Nephron (organoid): Measurements from ENCODE around the gene SLCO3A1.

ENCODE experiments used
- H3K27ac Mint-ChIP-seq, 3 experiments: 2 replicates each; pipeline ENCODE4 v1.8.0; 2020; ENCODE audit warnings: mixed read lengths in 3 of 3, mild to moderate bottlenecking in 2 of 3, moderate library complexity in 1 of 3
- H3K27me3 Mint-ChIP-seq: 2 replicates; pipeline ENCODE4 v1.8.0; 2021; ENCODE audit warnings: low read depth, mild to moderate bottlenecking, moderate library complexity, mixed read lengths
- H3K36me3 Mint-ChIP-seq: 2 replicates; pipeline ENCODE4 v1.8.0; 2020; ENCODE audit warnings: low read depth, mixed read lengths
- H3K4me1 Mint-ChIP-seq: 2 replicates; pipeline ENCODE4 v1.8.0; 2020; ENCODE audit warnings: mixed read lengths
- H3K4me3 Mint-ChIP-seq, 3 experiments: 2 replicates each; pipeline ENCODE4 v1.8.0; 2020; ENCODE audit warnings: mild to moderate bottlenecking in 3 of 3, mixed read lengths in 3 of 3, moderate library complexity in 2 of 3
- H3K9me3 Mint-ChIP-seq: 2 replicates; pipeline ENCODE4 v1.8.0; 2020; ENCODE audit warnings: mixed read lengths
- TF ChIP-seq, protein P1 (sequence below), 3 experiments: fragments of 200-600 bp; sonication (generic); IDR thresholded peaks; one replicate each; pipeline ENCODE4 v1.5.0; 2021; ENCODE audit warnings: antibody characterized with exemption in 3 of 3; ENCODE audit not compliant: unreplicated experiment in 3 of 3

The SLCO3A1 gene

DNA sequence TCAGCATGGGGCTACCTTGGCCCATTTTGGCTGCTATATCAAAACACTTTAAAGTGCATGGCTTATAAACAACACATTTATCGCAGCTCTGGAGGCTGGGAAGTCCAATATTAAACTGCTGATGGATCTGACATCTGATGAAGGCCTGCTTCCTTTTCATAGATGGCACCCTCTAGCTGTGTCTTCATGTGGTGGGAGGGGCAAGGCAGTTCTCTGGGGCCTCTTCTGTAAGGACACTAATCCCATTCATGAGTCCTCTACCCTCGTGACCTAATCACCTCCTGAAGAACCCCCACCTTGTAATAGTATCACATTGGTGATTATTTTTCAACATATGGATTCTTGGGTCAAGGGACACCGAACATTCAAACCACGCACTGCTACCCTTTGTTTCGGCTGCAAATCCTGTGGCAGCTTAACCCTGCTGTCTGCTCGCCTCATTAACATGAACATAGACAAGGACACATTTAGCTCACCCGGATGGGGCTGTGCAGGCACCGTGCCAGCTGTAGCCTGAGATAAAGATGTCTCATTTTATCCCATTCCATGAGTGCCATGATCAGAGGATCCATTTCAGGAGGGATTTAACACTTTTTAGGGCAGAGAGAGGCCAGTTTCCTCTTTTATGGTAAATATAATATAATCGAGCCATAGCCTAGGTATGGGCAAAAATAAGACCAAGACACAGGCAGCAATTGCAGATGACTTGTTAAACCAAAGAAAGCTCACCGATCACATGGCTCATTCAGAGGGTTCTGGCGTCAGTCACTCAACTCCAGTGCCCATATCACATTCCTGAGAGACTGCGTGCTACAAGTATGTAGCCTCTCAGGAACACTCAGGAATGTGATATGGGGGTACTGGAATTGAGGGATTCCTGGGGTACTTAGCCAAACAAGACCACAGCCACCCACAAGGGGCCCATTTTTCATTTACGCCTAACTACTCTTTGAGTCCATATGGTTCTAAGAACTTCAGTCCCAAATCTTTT, 289.0 kb downstream of the SLCO3A1 start:
- Mint-ChIP-seq H3K4me3 (no peak overlapping the region), H3K4me1 (peaks cover 12% of the 10 kb centered on the region), H3K27ac (no peak overlapping the region), H3K27me3 (peaks cover 6% of the 10 kb centered on the region), H3K9me3 (peaks cover 3% of the 10 kb centered on the region), H3K36me3 (no peaks in the 10 kb centered on the region)
- TF ChIP-seq, protein P1, sequence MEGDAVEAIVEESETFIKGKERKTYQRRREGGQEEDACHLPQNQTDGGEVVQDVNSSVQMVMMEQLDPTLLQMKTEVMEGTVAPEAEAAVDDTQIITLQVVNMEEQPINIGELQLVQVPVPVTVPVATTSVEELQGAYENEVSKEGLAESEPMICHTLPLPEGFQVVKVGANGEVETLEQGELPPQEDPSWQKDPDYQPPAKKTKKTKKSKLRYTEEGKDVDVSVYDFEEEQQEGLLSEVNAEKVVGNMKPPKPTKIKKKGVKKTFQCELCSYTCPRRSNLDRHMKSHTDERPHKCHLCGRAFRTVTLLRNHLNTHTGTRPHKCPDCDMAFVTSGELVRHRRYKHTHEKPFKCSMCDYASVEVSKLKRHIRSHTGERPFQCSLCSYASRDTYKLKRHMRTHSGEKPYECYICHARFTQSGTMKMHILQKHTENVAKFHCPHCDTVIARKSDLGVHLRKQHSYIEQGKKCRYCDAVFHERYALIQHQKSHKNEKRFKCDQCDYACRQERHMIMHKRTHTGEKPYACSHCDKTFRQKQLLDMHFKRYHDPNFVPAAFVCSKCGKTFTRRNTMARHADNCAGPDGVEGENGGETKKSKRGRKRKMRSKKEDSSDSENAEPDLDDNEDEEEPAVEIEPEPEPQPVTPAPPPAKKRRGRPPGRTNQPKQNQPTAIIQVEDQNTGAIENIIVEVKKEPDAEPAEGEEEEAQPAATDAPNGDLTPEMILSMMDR (IDR thresholded peaks at IDR 0.05; ENCODE audit: unreplicated experiment in 3 of 3), result no peak

DNA sequence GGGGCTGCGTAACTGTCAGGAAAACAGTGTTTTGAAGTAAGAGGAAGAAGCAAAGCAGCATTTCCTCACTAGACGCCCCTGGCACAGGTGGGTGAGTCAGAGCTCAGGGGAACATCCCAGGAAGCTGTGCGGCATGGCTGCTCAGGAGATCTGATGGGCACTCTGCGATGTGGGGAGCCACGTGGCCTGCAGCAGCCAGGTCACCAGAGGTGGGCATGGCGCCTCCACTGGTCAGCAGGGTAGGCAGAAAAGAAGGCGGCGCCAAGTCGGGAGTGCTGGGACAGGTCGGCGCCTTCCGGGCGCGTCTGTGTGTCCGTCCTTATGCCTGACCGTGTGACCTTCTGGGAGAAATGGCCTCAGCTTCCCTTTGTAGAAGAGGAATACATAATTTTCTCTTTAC, 290.3 kb downstream of the SLCO3A1 start:
- Mint-ChIP-seq H3K4me3 (no peak overlapping the region), H3K27me3 (peaks cover 6% of the 10 kb centered on the region), H3K36me3 (no peaks in the 10 kb centered on the region), H3K27ac (no peak overlapping the region), H3K4me1 (peaks cover 12% of the 10 kb centered on the region), H3K9me3 (peaks cover 3% of the 10 kb centered on the region)
- TF ChIP-seq, protein P1 (IDR thresholded peaks at IDR 0.05; ENCODE audit: unreplicated experiment in 3 of 3), result no peak

DNA sequence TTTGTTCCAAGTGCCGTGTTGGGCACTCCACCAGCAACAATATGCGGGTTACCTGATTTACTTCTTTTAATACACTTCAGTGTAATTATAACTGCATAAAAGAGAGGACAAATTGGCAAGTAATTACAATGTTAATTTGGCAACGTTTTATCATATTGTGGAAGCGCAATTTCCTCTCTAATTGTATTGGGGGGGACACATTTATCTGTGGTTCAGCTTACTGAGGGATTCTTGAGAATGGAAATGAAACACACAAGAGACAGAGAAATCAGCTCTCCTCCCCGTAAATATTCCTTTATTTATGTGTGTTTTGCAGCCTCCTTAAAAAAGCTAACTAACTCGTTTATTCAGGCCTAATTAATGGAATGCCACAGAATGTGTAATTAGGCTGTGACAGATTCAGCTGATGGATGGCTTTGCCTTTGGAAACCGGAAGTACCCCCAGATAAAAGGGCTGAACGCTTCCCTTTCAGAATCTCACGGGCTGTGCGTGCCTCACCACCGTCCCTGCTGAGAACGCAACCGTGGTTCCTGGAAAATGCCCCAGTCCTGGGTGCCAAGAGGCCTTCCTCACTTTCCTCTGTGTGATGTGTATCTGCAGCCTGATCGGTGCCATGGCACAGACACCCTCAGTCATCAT, 293.1 kb downstream of the SLCO3A1 start:
- Mint-ChIP-seq H3K36me3 (no peaks in the 10 kb centered on the region), H3K27me3 (peaks cover 6% of the 10 kb centered on the region), H3K27ac (no peak overlapping the region), H3K4me1 (peaks cover 17% of the 10 kb centered on the region), H3K9me3 (no peaks in the 10 kb centered on the region), H3K4me3 (no peak overlapping the region)
- TF ChIP-seq, protein P1 (IDR thresholded peaks at IDR 0.05; ENCODE audit: unreplicated experiment in 3 of 3), result no peak

DNA sequence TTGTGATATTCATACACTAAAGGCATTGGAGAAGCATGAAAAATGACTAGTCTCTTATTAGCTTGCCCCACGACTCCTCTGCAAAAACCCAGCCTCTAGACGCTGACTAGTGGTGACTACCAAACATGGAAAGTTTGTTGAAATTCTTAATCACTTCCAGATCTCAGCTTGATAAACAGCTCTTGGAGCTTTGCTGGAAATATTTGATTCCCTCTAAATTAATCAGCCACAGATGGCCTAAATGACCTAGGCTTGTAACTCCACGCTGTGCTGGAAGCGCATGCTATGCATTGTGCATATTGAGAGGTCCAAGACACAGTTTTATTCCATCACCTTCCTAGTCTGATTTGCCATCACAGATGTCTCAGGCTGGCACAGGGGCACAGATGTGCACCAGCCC, 295.5 kb downstream of the SLCO3A1 start:
- no peaks in the 10 kb centered on the region for H3K36me3 Mint-ChIP-seq
- H3K4me3 Mint-ChIP-seq, result no peak overlapping the region
- TF ChIP-seq, protein P1 (IDR thresholded peaks at IDR 0.05; ENCODE audit: unreplicated experiment in 3 of 3), result no peak
- H3K4me1 Mint-ChIP-seq, result peaks cover 12% of the 10 kb centered on the region
- H3K9me3 Mint-ChIP-seq, result no peaks in the 10 kb centered on the region
- H3K27me3 Mint-ChIP-seq, result peaks cover 6% of the 10 kb centered on the region
- no peak overlapping the region for H3K27ac Mint-ChIP-seq

DNA sequence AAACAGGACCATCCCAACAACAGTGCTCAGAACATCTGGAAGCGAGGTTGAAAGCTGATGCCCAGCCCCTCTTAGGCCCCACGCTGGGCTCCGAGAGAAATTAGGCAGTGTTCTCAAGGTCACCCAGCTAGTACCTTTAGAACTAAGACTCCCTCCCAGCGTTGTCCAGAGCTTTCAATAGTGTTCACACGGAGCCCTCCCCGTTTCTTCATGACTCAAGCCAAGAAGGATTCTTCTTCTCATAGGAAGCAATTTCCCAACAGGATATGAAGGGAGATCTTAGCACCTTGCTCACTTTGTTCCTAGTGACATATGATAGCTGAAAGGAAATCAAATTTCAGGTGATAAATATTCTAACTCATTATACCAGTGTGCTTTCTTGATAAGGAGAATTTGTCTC, 296.0 kb downstream of the SLCO3A1 start:
- no peaks in the 10 kb centered on the region for H3K9me3 Mint-ChIP-seq
- no peak overlapping the region for H3K27ac Mint-ChIP-seq
- no peaks in the 10 kb centered on the region for H3K36me3 Mint-ChIP-seq
- peaks cover 6% of the 10 kb centered on the region for H3K27me3 Mint-ChIP-seq
- H3K4me3 Mint-ChIP-seq, result no peak overlapping the region
- H3K4me1 Mint-ChIP-seq, result peaks cover 12% of the 10 kb centered on the region
- TF ChIP-seq, protein P1 (IDR thresholded peaks at IDR 0.05; ENCODE audit: unreplicated experiment in 3 of 3), result no peak
